ENCODE data around the gene PPFIA2.

The PPFIA2 gene

DNA sequence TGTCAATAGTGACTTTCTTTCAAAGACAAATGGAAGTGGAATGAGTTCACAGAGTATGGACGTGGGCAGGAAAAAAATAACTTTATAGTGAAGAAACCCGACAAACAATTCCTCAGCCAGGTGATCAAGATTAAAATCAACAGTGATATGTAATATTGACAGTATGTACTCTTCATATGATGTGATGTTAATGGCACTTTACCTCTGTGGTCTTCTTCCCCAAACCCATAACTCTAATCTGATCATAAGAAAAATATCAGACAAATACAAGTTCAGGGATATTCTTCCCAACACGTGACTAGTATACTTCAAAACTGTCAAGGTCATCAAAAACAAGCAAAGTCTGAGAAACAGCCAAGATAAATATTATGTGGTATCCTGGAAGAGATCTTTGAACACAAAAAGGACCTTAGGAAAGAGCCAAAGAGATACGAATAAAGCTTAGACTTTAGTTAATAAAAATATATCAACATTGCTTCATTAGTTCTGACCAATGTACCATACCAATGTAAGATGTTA, 215.5 kb downstream of the PPFIA2 start:
- DNase-seq (ENCODE audit: low spot score): no peak

DNA sequence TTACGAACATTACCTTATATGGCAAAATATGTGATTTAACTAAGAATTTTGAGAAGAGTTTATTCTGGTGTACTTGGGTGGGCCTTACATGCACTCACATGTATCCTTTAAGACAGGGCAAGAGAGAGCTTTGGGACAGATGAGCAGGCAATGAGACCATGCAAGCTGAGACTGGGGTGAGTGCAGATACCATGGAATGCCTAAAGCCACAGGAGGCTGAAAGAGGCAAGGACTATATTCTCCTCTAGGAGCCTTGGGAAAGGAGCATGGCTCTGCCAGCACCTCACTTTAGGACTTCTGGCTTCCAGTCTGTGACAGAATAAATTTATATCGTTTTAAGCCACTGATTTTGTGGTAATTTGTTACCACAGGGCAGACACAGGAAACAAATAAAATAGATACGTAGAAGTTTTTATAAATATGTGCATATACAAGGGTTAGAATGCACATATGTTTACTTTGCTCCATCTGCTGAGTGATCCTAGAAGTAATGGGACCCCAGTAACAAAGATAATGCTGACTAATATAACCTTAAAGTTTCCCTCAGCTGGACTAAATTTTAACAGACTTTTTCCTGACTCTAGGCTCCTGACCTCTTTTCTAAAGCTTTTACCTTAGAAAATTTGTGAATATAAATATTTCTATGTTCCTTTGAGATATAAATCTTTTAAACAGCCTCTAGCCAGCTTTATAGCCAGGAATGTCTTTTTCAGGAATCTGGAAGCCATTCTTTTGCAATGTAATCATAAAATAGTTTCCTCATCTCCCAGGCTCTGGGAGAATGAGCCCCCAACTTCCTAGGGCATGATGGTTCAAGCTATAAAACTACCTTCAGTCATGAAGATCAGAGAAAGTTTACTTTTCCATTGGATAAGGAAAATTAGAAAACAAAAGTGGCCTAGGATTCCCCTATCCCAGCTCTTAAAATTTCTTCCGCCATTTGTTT, 216.8 kb downstream of the PPFIA2 start:
- DNase-seq (ENCODE audit: low spot score): no peak

GRCh38 chr12:81541121-81541520, 218.0 kb downstream of the PPFIA2 start:
- no peak for DNase-seq (ENCODE audit: low spot score)

- DNase-seq (ENCODE audit: low spot score): no peak
These were observed 219.9 kb downstream of the PPFIA2 start for GRCh38 chr12:81539279-81539678.

DNA sequence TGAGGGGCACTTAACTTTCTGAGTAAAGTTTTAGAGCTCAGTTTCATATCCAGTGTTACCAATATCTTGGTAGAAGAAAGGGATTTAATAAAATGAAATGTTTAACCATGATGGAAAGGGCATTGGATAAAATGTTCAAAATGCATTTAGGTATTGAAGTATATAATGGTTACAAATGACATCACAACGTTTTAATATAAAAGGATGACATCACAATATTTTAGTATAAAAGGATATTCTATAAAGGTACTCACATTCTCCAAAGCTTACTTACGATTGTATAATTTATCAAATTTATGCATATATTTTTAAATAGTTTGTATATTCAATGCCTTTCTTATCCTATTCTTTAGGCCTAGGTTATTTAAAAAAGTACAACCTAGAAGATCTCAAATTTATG, 226.1 kb downstream of the PPFIA2 start:
- no peak for DNase-seq (ENCODE audit: low spot score)

- no peak for DNase-seq (ENCODE audit: low spot score)
These were observed 228.8 kb downstream of the PPFIA2 start for GRCh38 chr12:81530352-81530751.

DNA sequence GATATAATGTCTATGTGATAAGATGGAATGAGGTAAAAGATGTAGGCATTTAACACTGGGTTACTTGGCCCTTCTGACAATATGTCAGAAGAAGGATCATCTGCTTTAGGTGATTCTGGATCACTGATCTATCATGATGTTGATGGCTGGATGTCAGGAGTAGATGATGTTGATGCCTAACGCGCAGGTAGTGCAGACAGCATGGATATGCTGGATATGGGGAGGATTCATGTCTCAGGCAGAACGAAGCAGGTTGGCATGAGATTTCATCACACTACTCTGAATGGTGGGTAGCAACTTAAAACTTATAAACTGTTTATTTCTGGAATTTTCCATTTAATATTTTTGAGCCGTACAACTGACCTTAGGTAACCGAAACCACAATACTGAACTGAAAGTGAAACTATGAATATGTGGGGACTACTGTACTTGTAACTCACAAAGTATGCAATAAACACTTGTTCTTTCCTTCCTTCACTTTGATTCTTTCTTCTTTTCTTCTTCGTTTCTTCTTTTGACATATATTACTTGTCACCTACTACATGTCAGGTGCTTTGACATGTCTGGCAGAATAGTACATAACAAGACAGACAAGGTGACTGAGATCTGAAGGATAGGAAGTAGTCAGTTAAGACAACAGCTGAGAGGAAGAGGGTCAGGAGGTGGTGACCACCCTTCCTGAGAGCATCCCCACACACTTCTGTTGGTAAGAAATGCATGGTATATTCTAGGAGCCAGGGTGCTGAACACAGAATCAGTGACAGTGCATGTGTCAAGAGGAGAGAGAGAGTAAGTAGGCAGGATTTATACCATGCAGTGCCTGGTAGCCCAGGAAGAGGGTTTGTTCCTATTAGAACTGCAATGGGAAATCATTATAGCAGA, 238.8 kb downstream of the PPFIA2 start:
- DNase-seq (ENCODE audit: low spot score): no peak

- no peak for DNase-seq (ENCODE audit: low spot score)
These were observed 240.5 kb downstream of the PPFIA2 start for GRCh38 chr12:81518638-81519037.

DNA sequence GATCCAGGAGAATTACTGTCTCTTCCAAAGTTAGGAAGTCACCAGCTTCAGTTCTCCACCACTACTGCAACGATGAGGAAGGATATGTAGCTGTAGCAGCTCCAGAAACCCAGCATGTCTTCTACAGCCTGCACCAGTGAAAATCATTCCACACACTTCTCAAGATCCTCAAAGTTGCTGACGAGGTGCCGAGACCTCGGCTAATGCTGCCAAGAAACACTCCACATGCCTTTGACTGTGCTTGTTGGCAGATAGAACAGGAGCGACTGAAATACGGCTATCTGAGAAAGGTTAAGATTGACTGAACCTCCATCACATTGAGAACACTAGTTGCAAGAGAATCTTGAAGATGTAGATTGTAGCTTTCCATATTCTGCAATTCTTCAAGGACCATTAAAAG, 241.9 kb downstream of the PPFIA2 start:
- no peak for DNase-seq (ENCODE audit: low spot score)

GRCh38 chr12:81502912-81503695, 256.0 kb downstream of the PPFIA2 start:
- no peak for DNase-seq (ENCODE audit: low spot score)

- DNase-seq (ENCODE audit: low spot score): no peak
These were observed 258.4 kb downstream of the PPFIA2 start for GRCh38 chr12:81500788-81501187.

DNA sequence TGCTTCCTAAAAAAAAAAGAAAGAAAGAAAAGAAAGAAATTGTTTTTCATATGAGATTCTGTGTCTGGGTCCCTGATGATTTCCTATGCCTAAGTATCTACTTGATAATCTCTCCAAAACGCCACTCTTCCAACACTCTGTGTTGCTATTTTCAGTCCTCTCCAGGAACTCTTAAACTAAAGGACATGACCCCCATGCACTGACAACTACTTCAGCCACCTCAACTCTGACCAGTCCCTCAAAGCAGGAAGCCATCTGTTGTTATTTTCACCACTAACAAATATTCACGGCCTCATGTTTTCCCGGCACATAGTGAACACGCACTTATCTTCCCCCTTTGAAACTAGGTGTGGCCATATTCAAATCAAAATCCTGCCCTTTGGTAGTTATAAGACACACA, 259.3 kb downstream of the PPFIA2 start:
- DNase-seq (ENCODE audit: low spot score): no peak

DNA sequence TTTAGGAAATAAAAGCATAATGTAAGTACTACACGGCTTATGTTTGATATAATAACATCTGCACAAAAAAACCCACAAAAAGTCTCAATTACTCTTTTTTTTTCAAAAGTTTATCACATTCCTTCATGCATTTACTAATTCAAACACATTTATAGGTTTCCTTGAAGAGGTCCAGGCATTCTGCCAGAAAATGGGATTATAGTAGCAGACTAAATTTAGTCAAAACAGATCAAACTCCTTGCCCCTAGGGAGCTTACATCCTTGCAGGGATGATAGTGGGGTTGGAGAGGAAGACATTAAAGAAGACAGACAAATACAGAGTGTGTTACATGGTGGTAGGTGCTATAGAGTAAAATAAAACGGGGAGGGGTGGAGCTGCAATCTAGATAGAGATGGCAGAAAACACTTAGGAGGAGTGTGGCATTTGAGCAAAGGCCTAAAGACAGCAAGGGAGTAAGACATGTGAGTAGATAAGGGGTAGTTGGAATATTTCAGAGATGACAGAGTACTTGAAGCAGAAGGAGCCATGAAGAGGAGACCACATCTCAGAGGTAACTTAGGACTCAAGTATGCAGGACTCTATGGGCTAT, 266.9 kb downstream of the PPFIA2 start:
- no peak for DNase-seq (ENCODE audit: low spot score)

GRCh38 chr12:81472934-81473333, 286.2 kb downstream of the PPFIA2 start:
- no peak for DNase-seq (ENCODE audit: low spot score)

- DNase-seq (ENCODE audit: low spot score): no peak
These were observed 288.2 kb downstream of the PPFIA2 start for GRCh38 chr12:81470923-81471322.

DNA sequence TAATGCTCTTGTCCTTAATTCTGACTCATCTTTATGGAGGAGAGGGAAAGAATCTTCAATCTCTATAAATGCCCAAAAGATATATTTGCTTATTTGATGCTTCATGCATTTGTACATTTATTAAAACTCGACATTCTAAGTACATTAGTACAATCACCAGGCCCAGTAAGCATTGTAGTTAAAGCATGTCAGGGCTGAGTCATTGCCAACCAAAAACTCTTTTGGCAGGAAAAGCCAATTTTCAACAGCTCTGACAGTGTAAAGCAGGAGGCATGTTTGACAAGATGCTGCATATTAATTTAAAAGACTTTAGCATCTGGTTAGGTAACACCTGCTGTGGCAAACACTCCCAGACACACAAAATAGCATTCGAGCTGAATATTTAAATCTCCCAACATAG, 290.9 kb downstream of the PPFIA2 start:
- DNase-seq (ENCODE audit: low spot score): no peak

DNA sequence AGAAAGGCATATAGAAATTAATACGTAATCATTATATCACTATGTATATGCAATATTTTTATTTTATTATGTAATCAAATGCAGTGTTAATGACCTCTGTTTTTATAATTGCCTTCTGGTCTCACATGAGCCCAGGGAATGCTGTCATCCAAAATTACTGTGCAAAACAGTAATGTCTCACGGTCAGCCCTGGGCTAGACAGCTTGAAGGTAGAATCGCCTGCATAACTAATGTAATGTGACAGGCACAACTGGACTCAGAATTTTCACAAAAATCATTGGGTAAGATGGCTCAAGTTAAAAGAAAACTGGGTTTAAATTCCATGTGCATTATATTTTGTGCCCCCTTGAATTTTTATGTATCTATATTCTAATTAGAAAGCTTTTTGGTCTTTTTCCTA, 293.3 kb downstream of the PPFIA2 start:
- DNase-seq (ENCODE audit: low spot score): no peak

DNA sequence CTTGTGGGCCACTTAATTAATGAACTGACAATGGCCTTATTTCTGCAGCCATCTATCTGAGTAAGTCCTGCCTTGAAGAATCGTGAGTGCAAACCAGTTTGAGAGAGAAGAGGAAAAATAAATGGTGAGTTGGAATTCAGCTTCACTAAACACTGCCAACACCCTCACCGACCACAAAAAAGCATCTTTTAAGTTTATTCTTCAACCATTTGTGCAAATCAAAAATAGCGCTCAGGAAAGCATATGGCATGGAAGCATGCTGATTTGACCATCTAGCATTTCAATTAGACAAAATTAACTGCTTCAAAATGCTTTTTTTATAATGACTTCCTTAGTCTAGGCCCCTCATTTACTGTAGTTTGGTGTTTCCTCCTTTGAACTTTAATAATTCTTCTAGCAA, 294.0 kb downstream of the PPFIA2 start:
- no peak for DNase-seq (ENCODE audit: low spot score)

- no peak for DNase-seq (ENCODE audit: low spot score)
These were observed 298.0 kb downstream of the PPFIA2 start for GRCh38 chr12:81461163-81461562.

DNA sequence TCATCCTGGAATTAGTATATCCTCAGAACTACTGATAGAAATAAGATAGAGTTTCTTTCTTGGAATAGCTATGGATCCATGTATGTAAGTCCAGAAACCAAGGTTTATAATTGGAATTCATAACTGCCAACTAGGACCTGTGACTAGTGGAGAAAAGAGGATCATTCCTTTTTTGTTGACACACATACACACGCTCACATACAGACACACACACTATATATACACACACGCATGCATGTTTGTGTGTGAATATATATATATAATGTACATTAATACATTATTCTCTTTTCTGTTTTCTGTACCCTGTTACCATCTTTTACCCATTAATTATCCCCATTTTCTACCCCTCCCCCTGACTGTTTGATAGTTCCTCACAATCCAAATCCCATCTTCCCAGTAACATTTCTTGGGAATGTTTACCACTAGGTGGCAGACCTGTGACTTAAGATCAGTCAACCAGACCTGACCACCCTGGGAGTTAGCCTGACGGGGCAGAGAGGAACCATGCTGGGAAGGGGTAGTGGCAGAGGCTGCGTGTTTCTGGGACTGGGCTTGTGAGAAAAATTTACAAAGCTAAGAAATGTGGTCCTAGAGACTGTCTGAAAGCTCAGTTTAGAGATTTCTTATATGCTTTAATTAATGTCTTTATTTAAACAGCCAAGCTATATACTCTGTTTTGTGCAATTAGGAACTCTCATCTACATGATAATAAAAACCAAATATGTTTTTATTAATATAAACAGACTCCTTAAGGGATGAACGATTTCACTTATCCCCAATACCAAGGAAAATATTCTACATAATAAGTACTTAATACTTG, 308.0 kb downstream of the PPFIA2 start:
- no peak for DNase-seq (ENCODE audit: low spot score)

DNA sequence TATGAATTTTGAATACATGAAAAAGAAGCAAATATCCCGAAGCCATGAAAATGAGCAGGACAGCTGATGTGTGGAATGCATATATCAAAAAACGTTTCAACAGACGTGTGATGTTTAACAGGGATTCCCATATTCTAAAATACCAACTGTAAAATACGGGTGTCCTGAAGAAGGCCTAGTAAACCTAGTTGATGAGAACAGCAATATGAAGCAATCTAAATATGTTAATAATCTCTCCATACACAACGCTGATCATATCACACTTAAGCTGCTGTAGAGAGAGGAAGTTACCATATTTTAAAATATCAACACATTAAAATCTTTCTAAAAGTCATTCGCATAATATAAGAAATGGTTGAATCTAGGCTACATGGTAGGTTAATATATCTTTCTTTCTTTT, 317.5 kb downstream of the PPFIA2 start:
- no peak for DNase-seq (ENCODE audit: low spot score)
